T-helper 1 cell (primary cell): ENCODE data around the gene TM2D3.

Source experiments
- DNase-seq, 5 donors: peaks; one replicate each; pipeline ENCODE4 v3.0.0-alpha.2; 2012 to 2020

The TM2D3 gene

GRCh38 chr15:101621961-101622360 is 30.2 kb downstream of the TM2D3 start:
- DNase-seq = no peak

DNA sequence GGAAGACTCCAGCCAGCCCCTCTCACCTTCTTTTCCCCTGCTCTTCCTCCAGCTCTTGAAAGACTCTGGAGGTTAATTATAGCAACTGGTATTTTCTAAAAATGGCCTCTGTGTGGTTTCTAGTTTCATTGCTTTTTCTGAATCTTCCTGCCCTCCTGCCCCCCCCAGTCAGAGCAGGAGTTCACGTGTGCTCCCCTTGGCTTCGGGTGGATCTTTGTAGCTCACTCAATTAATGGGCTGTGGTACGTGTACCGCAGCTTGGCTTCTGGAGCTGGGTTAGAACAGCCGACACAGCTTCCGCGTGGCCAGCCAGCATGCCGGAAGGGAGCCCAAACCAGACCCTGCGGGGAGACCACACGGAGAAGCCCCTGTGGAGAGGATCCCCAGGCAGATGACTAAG is 31.5 kb downstream of the TM2D3 start:
- no peak for DNase-seq

DNA sequence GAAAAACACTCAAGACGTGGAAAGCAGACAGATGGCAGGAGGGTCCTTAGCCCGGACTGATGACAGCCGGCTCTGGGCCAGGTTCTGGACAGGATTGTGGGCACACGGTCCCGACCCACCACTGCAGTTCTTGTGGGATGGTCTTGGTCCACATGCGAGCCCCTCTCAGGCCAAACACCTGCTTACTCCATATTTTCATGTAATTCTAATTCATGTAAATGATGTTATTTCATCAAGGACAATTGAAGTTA is 32.6 kb downstream of the TM2D3 start:
- DNase-seq = no peak

- no peak for DNase-seq
Measured at GRCh38 chr15:101618851-101619614, 33.1 kb downstream of the TM2D3 start.

DNA sequence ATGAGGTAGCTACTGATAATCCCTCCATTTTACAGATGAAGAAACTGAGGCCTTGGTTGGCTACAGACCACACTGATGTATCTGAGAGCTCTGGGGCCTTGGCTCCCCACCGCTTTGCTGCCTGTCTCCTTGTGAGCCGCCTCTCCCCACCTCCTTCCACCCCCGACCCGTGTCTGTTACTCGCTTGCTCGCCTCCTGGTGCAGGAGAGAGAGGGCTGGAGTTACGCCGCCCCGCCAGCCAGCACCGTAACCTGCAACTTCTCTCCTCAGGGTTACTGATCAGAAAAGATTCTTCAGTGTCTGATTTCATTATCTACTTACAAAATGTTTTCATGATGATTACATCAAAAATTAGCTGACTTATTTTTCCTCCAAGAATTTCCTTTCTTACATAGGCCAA is 34.1 kb downstream of the TM2D3 start:
- DNase-seq = no peak

DNA sequence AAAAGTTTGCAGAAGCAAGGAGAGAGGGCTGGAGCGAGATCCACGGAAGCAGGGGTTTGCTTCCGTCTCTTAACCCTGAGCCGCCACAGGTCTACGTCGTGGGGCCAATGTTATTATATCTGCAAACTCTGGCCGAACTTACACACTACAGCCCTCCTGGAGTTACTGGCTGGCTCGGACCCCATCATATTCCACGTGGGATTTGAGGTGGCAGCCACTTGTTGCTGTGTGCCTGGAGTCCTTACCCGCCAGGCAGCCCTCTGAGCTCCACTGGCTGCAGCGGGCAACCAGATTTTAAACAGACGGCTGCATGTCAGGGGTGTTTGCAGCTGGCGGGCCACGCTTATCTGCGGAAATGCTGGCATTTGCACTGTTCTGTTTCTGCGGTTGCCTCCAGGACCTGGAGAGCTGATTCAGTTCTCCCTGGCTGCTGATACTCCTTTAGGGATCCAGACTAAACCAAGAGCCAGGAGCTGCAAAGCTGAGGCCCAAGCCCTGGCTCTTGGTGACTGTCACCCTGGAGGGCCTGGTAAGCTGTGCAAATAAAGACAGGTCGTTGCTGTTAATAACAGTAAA is 34.7 kb downstream of the TM2D3 start:
- DNase-seq = no peak

DNA sequence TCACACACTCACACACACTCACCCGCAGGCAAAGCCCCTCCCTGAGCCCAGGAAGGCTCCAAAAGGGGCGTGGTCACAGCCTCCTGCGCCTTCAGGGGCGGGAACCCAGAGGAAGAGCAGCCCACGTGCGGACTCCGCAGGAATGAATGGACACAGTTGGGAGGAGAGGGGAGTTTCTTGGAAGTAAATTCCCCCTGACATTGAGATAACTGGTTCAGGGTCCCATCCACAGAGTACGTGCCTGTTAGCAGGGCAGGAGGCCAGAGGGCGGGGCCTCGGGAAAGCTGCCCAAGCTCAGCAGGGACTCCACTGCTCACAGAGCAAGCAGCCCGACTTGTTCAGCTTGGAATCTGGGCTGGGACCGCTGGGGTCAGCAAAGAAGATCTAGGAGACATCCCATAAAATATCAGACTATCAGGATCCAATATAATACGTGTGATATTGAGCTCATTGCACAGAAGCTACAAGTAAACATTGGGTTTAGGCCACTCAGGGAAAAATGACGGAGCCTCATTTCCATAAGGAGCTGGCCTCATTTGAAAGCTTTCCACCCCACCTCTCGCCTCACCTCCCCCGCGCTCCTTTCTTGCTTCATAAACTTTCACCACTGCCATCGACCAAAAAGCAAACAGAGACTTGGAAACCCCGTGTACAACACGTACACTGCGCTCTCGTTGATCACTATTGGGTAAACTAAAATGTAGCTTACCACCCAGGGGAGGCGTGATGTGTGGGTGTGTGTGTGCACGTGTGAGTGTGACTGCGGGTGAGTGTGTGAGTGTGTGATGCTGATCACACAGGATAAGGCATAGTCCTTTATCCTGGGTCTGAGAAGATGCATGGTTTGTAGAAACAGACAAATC is 36.0 kb downstream of the TM2D3 start:
- no peak for DNase-seq

DNA sequence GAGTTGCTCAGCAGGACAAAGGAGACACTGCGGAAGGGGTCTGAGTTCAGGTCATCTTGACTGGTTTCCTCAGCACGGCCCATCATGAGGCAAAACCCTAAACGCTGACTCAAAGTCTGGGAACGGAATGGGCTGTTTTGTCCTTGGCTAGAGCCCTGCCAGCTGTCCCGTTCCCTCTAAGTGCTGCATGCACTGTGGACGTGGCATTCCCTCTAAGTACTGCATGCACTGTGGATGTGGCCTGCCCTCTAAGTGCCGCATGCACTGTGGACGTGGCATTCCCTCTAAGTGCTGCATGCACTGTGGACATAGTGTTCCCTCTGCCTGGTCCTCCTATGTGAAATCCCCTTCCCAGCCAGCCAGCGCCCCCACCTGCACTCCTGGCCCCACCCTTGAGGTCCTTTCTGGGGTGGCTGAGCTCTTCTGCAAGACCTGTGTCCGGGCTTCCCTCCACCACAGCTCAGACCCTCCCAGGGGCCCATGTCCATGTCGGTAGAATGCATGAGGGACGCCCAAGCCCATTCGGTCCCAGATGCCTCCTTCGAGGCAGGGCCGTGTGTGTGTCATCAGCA is 36.7 kb downstream of the TM2D3 start:
- no peak for DNase-seq

GRCh38 chr15:101614761-101615160 is 37.4 kb downstream of the TM2D3 start:
- DNase-seq = no peak

DNA sequence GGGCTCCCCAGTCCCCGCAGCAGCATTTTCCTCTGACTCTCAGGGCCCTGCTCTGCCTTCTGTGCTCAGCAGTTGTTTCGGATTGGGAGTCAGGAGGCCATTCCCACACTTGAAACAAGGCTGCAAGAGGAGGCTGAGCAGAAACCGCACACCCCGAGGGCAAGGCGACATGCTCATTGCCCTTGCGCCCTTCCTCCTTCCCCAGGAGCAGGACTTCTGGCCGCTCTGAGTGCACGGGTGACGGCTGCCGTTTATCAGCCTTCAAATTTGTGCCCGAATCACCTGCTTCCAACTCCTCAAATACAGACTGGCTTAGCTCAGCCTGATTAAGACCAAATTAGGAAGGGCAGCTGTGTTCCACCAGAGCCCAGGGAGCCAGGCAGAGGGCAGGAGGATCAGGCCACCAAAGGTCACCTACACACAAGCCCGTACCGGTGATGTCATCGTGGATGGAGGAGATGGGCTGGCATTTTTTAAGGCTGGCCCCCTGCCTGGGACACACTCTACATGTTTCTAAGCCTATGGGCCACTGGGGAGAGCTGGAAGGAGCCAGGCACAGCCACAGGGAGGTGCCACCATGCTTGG is 38.1 kb downstream of the TM2D3 start:
- DNase-seq = no peak

DNA sequence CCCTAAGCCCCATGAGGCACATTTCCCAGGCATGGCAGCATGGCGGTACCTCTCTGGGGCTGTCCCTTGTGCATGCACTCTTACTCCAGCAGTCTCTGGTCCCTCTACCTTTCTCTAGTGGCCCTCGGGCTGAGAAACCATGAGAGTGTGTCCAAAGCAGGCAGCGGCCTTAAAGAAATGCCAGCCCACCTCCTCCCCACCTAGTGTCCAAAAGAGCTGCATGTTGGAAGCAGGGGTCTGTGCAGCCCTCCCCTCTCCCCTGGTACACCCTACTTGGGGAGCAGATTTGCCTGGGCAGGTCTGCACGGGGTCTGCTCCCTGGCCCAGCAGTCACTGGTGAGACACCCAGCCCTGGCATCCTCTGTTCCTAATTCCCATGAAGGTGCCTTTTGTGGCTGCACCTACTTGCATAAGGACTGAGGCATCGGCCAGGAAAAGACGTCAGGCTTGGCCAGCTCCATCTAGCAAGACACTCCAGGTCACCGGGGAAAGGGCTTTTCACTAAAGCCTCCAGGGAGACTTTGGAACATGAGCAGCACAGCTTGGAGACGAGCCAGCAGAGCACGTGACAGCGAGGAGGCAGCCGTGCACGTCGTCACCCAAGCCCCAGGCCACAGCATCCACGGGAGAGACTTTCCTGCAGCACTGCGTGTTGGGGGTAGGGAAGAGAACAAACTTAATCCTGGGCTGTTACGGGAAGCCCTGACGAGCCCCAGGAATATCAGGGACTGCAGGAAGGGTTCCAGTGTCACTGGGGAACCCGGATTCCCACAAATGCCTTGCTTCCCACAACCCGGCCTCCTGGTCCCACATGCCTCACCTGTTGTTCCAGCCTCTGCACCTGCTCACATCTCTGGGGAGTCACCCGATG is 38.8 kb downstream of the TM2D3 start:
- no peak for DNase-seq

- DNase-seq = no peak
Measured at GRCh38 chr15:101612676-101613075, 39.5 kb downstream of the TM2D3 start.

GRCh38 chr15:101611580-101612299 is 40.4 kb downstream of the TM2D3 start:
- no peak for DNase-seq

DNA sequence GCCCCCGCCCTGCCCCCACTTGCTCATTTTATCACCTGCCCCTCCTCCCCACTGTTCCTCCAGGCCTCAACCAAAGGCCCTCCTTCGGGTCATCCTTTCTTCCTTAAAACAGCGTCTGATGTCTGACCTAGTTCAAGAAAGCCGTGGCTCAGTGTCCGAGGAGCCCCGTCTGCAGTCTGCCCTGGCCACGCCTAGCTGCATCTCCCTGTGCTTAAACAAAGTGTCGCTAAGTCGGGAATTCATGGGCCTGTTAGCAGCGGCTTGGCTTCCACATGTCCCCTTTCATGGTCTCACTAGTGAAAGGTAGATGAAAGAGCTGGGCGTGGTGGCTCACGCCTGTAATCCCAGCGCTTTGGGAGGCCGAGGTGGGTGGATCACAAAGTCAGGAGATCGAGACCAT is 41.2 kb downstream of the TM2D3 start:
- no peak for DNase-seq

DNA sequence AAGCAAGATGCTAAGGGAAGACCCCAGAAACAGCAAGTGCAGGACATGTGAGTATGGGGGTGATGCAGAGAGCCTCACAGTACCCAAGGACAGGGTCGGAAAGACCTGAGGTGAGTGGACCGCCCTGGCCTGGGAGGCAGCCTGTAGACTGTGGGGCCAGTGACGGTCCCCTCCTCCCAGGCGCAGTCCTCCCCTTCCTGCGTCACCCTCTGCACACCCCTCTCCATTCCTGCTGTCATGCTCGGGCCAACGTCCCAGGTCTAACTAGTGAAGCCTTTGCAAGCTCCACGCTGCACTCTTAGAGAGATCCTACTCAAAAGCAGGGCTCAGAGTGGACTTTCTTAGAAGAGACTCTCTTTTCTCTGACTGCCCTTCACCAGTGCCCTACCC is 41.6 kb downstream of the TM2D3 start:
- DNase-seq = no peak

GRCh38 chr15:101609742-101610610 is 42.2 kb downstream of the TM2D3 start:
- DNase-seq = no peak

GRCh38 chr15:101608201-101608600 is 44.0 kb downstream of the TM2D3 start:
- DNase-seq = no peak

- no peak for DNase-seq
Measured at GRCh38 chr15:101607108-101607507, 45.1 kb downstream of the TM2D3 start.

- no peak for DNase-seq
Measured at GRCh38 chr15:101604124-101604874, 47.9 kb downstream of the TM2D3 start.

GRCh38 chr15:101602801-101603200 is 49.4 kb downstream of the TM2D3 start:
- no peak for DNase-seq
